Neural progenitor cell (in vitro differentiated cells): ENCODE data around the gene PDLIM4. TPM values are rescaled to one million over a fixed set of nuclear protein-coding genes. Genes with fewer than 3 reads are reported as not detected.

Experiments used
- DNase-seq: peaks from one replicate; pipeline ENCODE4 v3.0.0-alpha.2; 2016; ENCODE audit warnings: low spot score
- H2AFZ ChIP-seq: fragments of 200-600 bp; sonication (generic); replicated peaks from 2 replicates; pipeline ENCODE4 v1.6.1; 2016; ENCODE audit warnings: antibody characterized with exemption
- H3F3A ChIP-seq: fragments of 200-600 bp; sonication (generic); 2 replicates; pipeline ENCODE4 v1.6.1; 2016; ENCODE audit warnings: antibody characterized with exemption, low read depth
- H3K27ac ChIP-seq: fragments of 200-600 bp; sonication (generic); 2 replicates; pipeline ENCODE4 v1.5.1; 2016; ENCODE audit warnings: mild to moderate bottlenecking
- H3K27me3 ChIP-seq: fragments of 200-600 bp; sonication (generic); 2 replicates; pipeline ENCODE4 v1.6.1; 2016; ENCODE audit warnings: mild to moderate bottlenecking, moderate library complexity
- H3K36me3 ChIP-seq: fragments of 200-600 bp; sonication (generic); 2 replicates; pipeline ENCODE4 v1.5.1; 2016
- H3K4me1 ChIP-seq: fragments of 200-600 bp; sonication (generic); 2 replicates; pipeline ENCODE4 v1.6.1; 2016; ENCODE audit warnings: mixed run types
- H3K4me2 ChIP-seq: fragments of 200-600 bp; sonication (generic); 2 replicates; pipeline ENCODE4 v1.6.1; 2016
- H3K4me3 ChIP-seq: fragments of 200-600 bp; sonication (generic); 2 replicates; pipeline ENCODE4 v1.5.1; 2016
- H3K79me2 ChIP-seq: fragments of 200-600 bp; sonication (generic); 2 replicates; pipeline ENCODE4 v1.6.1; 2016; ENCODE audit warnings: low read depth
- H3K9ac ChIP-seq: fragments of 200-600 bp; sonication (generic); 2 replicates; pipeline ENCODE4 v1.6.1; 2016
- H3K9me3 ChIP-seq: fragments of 200-600 bp; sonication (generic); 2 replicates; pipeline ENCODE4 v1.5.1; 2016; ENCODE audit warnings: low read depth
- H4K20me1 ChIP-seq: fragments of 200-600 bp; sonication (generic); 2 replicates; pipeline ENCODE4 v1.6.1; 2016; ENCODE audit warnings: low read depth
- H3K27ac Mint-ChIP-seq: 3 replicates; pipeline ENCODE4 v1.8.0; 2021; ENCODE audit warnings: mixed read lengths
- H3K27me3 Mint-ChIP-seq: 2 replicates; pipeline ENCODE4 v1.8.0; 2022; ENCODE audit warnings: low read depth, mild to moderate bottlenecking, inconsistent platforms, moderate library complexity, mixed read lengths; ENCODE audit not compliant: insufficient read depth
- H3K36me3 Mint-ChIP-seq: 3 replicates; pipeline ENCODE4 v1.8.0; 2021; ENCODE audit warnings: mixed read lengths
- H3K4me1 Mint-ChIP-seq: 3 replicates; pipeline ENCODE4 v1.8.0; 2021; ENCODE audit warnings: mixed read lengths
- H3K4me3 Mint-ChIP-seq: 3 replicates; pipeline ENCODE4 v1.8.0; 2021; ENCODE audit warnings: mild to moderate bottlenecking, moderate library complexity, mixed read lengths
- H3K9me3 Mint-ChIP-seq: 3 replicates; pipeline ENCODE4 v1.8.0; 2020; ENCODE audit warnings: mixed read lengths
- EZH2 ChIP-seq: fragments of 200-600 bp; sonication (generic); IDR thresholded peaks from 2 replicates; pipeline ENCODE4 v1.6.1; 2017; ENCODE audit warnings: antibody characterized with exemption, mild to moderate bottlenecking, moderate library complexity
- EZH2phosphoT487 ChIP-seq: fragments of 200-600 bp; sonication (generic); IDR thresholded peaks from 2 replicates; pipeline ENCODE4 v1.6.1; 2017; ENCODE audit warnings: antibody characterized with exemption
- total RNA-seq: library from RNA; depleted of rRNA; stranded (reverse); fragments of >200 nt; gene quantifications from 2 replicates; pipeline ENCODE4 v1.2.3, GENCODE V29; 2015; ENCODE audit warnings: low replicate concordance
- TF ChIP-seq, protein P1 (sequence below): fragments of 200-600 bp; sonication (generic); IDR thresholded peaks from 2 replicates; pipeline ENCODE4 v1.5.1; 2017; ENCODE audit warnings: antibody characterized with exemption, mild to moderate bottlenecking

The PDLIM4 gene
- total RNA-seq, 1 donor from 2014 or later = 8.3 TPM

DNA sequence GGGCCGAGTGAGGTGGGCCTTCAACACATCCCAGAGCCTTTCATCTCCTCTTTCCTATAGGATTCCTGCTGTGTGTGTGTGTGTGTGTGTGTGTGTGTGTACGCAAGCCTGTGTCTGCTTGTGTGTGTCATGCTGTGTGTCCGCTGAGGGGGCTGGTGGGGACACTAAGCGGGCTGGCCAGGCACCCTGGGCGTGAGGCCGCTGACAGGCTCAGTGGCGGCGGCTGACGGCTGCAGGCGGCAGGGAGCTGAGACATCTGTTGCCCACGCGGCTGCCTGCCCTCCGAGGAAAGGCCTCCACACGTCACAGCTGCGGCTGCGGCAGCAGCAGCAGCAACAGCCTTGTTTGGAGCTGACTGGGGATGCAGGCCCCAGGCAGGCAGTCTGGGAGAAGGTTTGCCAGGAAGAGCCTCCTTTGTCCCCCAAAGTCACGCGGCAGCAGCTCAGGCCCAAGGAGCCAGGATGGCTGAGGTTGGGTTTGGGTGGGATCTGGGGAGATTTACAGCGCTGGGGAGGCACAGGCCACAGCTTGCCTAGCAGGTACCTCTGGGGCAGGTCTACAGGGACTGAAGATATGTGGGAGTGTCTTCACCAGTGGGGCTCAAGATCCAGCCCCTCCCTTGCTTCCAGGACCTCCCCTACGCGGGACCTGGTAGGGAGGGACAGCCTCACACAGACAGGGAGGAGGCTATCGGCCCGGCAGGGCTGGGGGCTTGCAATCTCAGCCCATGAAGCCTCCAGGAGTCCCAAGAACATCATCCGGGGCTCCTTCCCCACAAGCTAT, 1.8 kb downstream of the PDLIM4 start:
- Mint-ChIP-seq H3K27ac (peak overlapping the region; percentile 87), H3K9me3 (no peaks in the 10 kb centered on the region), H3K36me3 (peaks cover 10% of the 10 kb centered on the region), H3K4me3 (peak overlapping the region; percentile 82), H3K27me3 (peaks cover 8% of the 10 kb centered on the region), H3K4me1 (peaks cover 32% of the 10 kb centered on the region)
- no peak for TF ChIP-seq EZH2phosphoT487
- TF ChIP-seq EZH2 = no peak
- TF ChIP-seq, protein P1, sequence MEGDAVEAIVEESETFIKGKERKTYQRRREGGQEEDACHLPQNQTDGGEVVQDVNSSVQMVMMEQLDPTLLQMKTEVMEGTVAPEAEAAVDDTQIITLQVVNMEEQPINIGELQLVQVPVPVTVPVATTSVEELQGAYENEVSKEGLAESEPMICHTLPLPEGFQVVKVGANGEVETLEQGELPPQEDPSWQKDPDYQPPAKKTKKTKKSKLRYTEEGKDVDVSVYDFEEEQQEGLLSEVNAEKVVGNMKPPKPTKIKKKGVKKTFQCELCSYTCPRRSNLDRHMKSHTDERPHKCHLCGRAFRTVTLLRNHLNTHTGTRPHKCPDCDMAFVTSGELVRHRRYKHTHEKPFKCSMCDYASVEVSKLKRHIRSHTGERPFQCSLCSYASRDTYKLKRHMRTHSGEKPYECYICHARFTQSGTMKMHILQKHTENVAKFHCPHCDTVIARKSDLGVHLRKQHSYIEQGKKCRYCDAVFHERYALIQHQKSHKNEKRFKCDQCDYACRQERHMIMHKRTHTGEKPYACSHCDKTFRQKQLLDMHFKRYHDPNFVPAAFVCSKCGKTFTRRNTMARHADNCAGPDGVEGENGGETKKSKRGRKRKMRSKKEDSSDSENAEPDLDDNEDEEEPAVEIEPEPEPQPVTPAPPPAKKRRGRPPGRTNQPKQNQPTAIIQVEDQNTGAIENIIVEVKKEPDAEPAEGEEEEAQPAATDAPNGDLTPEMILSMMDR = no peak
- Histone ChIP-seq H4K20me1 (no peaks in the 10 kb centered on the region), H3K27me3 (peaks cover 19% of the 10 kb centered on the region), H3K4me1 (peaks cover 13% of the 10 kb centered on the region), H3K4me3 (no peak overlapping the region), H3K36me3 (no peaks in the 10 kb centered on the region), H3K4me2 (peak overlapping the region; percentile 100), H3K9me3 (no peaks in the 10 kb centered on the region), H3K79me2 (no peaks in the 10 kb centered on the region), H3F3A (no peaks in the 10 kb centered on the region), H3K27ac (no peak overlapping the region), H2AFZ (no peak overlapping the region), H3K9ac (no peak overlapping the region)
- DNase-seq = peak; percentile 54

DNA sequence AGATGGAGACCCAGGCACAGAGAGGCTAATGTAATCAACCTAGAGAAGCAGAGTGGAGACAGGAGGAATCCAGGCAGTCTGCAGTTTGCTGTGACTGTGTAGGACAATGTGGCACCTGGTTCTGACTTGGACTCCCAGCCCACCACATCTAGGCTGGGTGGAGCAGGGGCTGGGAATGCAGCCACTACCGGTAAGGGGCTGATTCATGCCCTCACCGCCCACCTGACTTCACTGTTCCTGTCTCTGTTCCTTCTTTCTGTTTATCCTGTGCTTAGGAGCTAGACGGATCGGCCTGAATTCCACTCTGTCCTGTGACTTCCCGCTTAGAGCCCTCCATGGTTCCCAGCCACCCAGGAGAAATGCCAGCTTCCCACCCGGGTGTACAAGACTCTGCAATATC, 2.6 kb downstream of the PDLIM4 start:
- H3K4me3 ChIP-seq = no peak overlapping the region
- no peaks in the 10 kb centered on the region for H3F3A ChIP-seq
- H3K4me1 Mint-ChIP-seq = peaks cover 40% of the 10 kb centered on the region
- H3K9ac ChIP-seq = no peak overlapping the region
- peak overlapping the region; percentile 45 for H3K4me3 Mint-ChIP-seq
- no peak overlapping the region for H2AFZ ChIP-seq
- no peak overlapping the region for H3K27ac Mint-ChIP-seq
- H3K27me3 ChIP-seq = peaks cover 19% of the 10 kb centered on the region
- peaks cover 10% of the 10 kb centered on the region for H3K36me3 Mint-ChIP-seq
- DNase-seq = no peak
- no peaks in the 10 kb centered on the region for H3K9me3 Mint-ChIP-seq
- no peaks in the 10 kb centered on the region for H3K79me2 ChIP-seq
- no peaks in the 10 kb centered on the region for H4K20me1 ChIP-seq
- no peaks in the 10 kb centered on the region for H3K36me3 ChIP-seq
- peaks cover 13% of the 10 kb centered on the region for H3K4me1 ChIP-seq
- TF ChIP-seq, protein P1 = no peak
- TF ChIP-seq EZH2 (no peak), EZH2phosphoT487 (no peak)
- no peak overlapping the region for H3K4me2 ChIP-seq
- H3K27me3 Mint-ChIP-seq = peaks cover 8% of the 10 kb centered on the region
- H3K27ac ChIP-seq = no peak overlapping the region
- no peaks in the 10 kb centered on the region for H3K9me3 ChIP-seq

DNA sequence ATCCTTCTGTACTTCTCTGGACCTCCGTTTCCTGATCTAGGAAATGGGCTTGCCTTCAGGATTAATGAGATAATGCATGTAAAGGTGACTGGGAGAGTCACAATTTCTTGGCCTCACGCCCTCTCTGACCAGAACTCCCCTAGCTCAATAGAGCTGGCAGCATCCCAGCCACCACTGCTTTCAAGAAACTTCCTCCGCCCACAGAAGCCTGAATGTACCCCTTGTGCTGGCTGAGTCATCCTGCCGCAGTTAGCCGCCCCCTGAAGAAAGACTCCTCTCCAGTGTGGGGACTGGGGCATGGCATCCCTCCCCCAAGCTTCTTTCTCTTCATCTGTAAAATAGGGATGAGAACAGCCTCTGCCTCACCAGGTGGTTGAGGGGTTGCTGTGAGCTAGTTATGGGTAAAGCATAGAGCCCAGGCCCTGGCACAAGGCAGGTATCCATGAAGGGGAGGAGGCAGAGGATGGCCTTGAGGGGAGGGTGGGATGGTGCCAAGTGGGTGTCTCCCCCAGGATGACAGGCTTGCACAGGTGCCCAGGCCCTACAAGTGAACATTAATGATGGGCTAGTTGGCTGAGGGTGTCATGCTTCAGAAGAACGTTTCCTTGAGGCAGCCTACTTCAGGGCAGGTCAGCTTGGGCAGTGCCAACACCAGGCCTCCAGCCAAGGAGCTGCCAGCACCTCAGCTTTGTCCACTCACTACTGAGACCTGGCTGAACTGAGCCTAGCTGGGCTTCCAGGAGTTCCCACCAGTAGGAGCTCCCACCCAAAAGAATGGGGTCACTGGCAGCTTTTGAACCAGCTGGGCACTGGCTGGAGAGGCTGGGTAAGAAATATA, 3.4 kb downstream of the PDLIM4 start:
- no peaks in the 10 kb centered on the region for H3K79me2 ChIP-seq
- TF ChIP-seq EZH2phosphoT487 (no peak), EZH2 (no peak)
- TF ChIP-seq, protein P1 = no peak
- no peak overlapping the region for H3K9ac ChIP-seq
- no peaks in the 10 kb centered on the region for H3F3A ChIP-seq
- no peak for DNase-seq
- no peak overlapping the region for H3K4me3 ChIP-seq
- H3K36me3 ChIP-seq = no peaks in the 10 kb centered on the region
- no peak overlapping the region for H3K27ac ChIP-seq
- no peak overlapping the region for H2AFZ ChIP-seq
- H3K9me3 Mint-ChIP-seq = no peaks in the 10 kb centered on the region
- peak overlapping the region; percentile 45 for H3K4me3 Mint-ChIP-seq
- peaks cover 47% of the 10 kb centered on the region for H3K4me1 Mint-ChIP-seq
- no peak overlapping the region for H3K27ac Mint-ChIP-seq
- H4K20me1 ChIP-seq = no peaks in the 10 kb centered on the region
- peaks cover 19% of the 10 kb centered on the region for H3K27me3 ChIP-seq
- H3K4me2 ChIP-seq = no peak overlapping the region
- H3K36me3 Mint-ChIP-seq = peaks cover 10% of the 10 kb centered on the region
- peaks cover 8% of the 10 kb centered on the region for H3K27me3 Mint-ChIP-seq
- H3K9me3 ChIP-seq = no peaks in the 10 kb centered on the region
- peaks cover 13% of the 10 kb centered on the region for H3K4me1 ChIP-seq
